Ovary (tissue), 9 donors: ENCODE results near the gene PTPRO. TPM values are rescaled to one million over a fixed set of nuclear protein-coding genes. Genes with fewer than 3 reads are reported as not detected.
A peak's percentile ranks its signal among the peaks of the same experiment; 100 is the strongest.

Experiments
- DNase-seq, 5 donors: peaks; one replicate each; pipeline ENCODE4 v3.0.0-alpha.2; 2019 to 2020
- H3K27ac ChIP-seq, 2 donors: fragments of 200-600 bp; one replicate each; pipeline versions ENCODE4 v1.5.1 to v1.8.0; 2019 to 2022
- H3K27me3 ChIP-seq: fragments of 200-600 bp; one replicate; pipeline ENCODE4 v1.8.0; 2022
- H3K36me3 ChIP-seq: fragments of 200-600 bp; sonication (generic); one replicate; pipeline ENCODE4 v1.5.1; 2019
- H3K4me1 ChIP-seq: one replicate; pipeline ENCODE4 v1.8.1; 2013; ENCODE audit warnings: mild to moderate bottlenecking, moderate library complexity; ENCODE audit not compliant: insufficient read depth
- H3K4me3 ChIP-seq: fragments of 200-600 bp; sonication (generic); one replicate; pipeline ENCODE4 v1.5.1; 2017
- H3K9me3 ChIP-seq, 2 donors: fragments of 200-600 bp in 1 of 2; sonication (generic) in 1 of 2; one replicate each; pipeline versions ENCODE4 v1.5.1 to v1.8.1; 2013 to 2019; ENCODE audit warnings: mild to moderate bottlenecking in 1 of 2, moderate library complexity in 1 of 2
- CTCF ChIP-seq, 3 donors: fragments of 450-650 bp in 2 of 3; fragments of 200-600 bp in 1 of 3; IDR thresholded peaks; one replicate each; pipeline versions ENCODE4 v1.5.1 to v1.8.0; 2016 to 2022; ENCODE audit warnings: antibody characterized with exemption in 3 of 3, mild to moderate bottlenecking in 1 of 3
- EP300 ChIP-seq: sonication (generic); formaldehyde crosslinking; IDR thresholded peaks from one replicate; pipeline ENCODE4 v1.6.1; 2017; ENCODE audit warnings: antibody characterized with exemption
- POLR2A ChIP-seq: fragments of 450-650 bp; IDR thresholded peaks from one replicate; pipeline ENCODE4 v1.6.1; 2017; ENCODE audit warnings: antibody characterized with exemption, mild to moderate bottlenecking, moderate library complexity
- WGBS, 3 donors: extraction: QIAGEN DNeasy Blood & Tissue Kit in 1 of 3; methylation state at CpG; one replicate each; pipeline versions ENCODE4 v1.1.5 to v1.1.7; 2013 to 2017; 5-methylcytosine and 5-hydroxymethylcytosine counted together
- intact Hi-C, 4 donors: fragments of 100-400 bp; cut with DNase I; formaldehyde crosslinking; loops; one replicate each; pipeline versions ENCODE4 v1.11.0 to v1.15.1; 2022 to 2023
- polyA plus RNA-seq, 2 donors: library from polyadenylated mRNA; stranded (reverse); fragments of 200-250 nt in 1 of 2; fragments of 350-450 nt in 1 of 2; fragmentation: Illumina TruSeq in 1 of 2; extraction: RNeasy Lipid Tissue Mini Kit (QIAGEN cat#74804) in 1 of 2; gene quantifications; one replicate each; pipeline ENCODE4 v1.2.3, GENCODE V29; 2013 to 2014
- total RNA-seq, 7 donors: library from RNA; depleted of rRNA in 2 of 7; stranded (reverse); fragments of >200 nt in 2 of 7; fragmentation: NEBNext Ultra II Directional in 3 of 7; extraction: Animal tissue kit (Norgen Biotek cat#: 25700) in 3 of 7; gene quantifications; one replicate each; pipeline versions ENCODE4 v1.1.0 to v1.2.4, GENCODE V29; 2016 to 2023
- donor health status: DM: no; HTN: no; CAD: no; lungs with moderate emphysema.
- donor health status: DM: no; HTN: no; CAD: no.
- donor health status: Bipolar disorder and iron deficiency.
- donor health status: DM: yes; HTN: yes; CAD: no.
- donor health status: DM: no; HTN: no; CAD: no.
- donor health status: DM: yes; HTN: yes; CAD: no.

Gene PTPRO
- total and polyA plus RNA-seq, 9 donors = 0.30 to 3.7 (median 0.83) TPM

- Histone ChIP-seq H3K4me3 (no peak overlapping the region), H3K27ac (no peak overlapping the region), H3K27me3 (no peaks in the 10 kb centered on the region), H3K9me3 (no peaks in the 10 kb centered on the region), H3K36me3 (no peaks in the 10 kb centered on the region), H3K4me1 (no peaks in the 10 kb centered on the region)
- no peak for TF ChIP-seq CTCF (IDR thresholded peaks at IDR 0.05)
- TF ChIP-seq EP300 = no peak
- TF ChIP-seq POLR2A = no peak
- intact Hi-C loops = no loop called here
- no peak for DNase-seq
- 47 to 63% (median 55%) methylated on average over 4 of the region's 4 CpGs for WGBS, 3 donors
Measured at GRCh38 chr12:15620741-15621539, 298.6 kb downstream of the PTPRO start.

- Histone ChIP-seq H3K27ac (no peak overlapping the region), H3K4me1 (no peaks in the 10 kb centered on the region), H3K27me3 (no peaks in the 10 kb centered on the region), H3K36me3 (no peaks in the 10 kb centered on the region), H3K9me3 (no peaks in the 10 kb centered on the region), H3K4me3 (no peak overlapping the region)
- intact Hi-C loops = no loop called here
- TF ChIP-seq EP300 (no peak), POLR2A (no peak), CTCF (IDR thresholded peaks at IDR 0.05) (no peak)
- 96 to 99% (median 98%) methylated on average over 2 of the region's 2 CpGs for WGBS, 3 donors
- DNase-seq = no peak
Measured at GRCh38 chr12:15625075-15625474, 302.8 kb downstream of the PTPRO start.

- Histone ChIP-seq H3K4me1 (peaks cover 5% of the 10 kb centered on the region), H3K36me3 (no peaks in the 10 kb centered on the region), H3K4me3 (no peak overlapping the region), H3K27ac (peak overlapping the region in 1 of 2 donors; percentile 51), H3K9me3 (no peaks in the 10 kb centered on the region), H3K27me3 (no peaks in the 10 kb centered on the region)
- TF ChIP-seq POLR2A (no peak), CTCF (IDR thresholded peaks at IDR 0.05) (no peak), EP300 (no peak)
- DNase-seq = no peak
- 18 to 33% (median 19%) methylated on average over 4 of the region's 4 CpGs for WGBS, 3 donors
- intact Hi-C loops = no loop called here
Measured at GRCh38 chr12:15627995-15628945, 306.0 kb downstream of the PTPRO start.

- Histone ChIP-seq H3K27ac (peak overlapping the region in 1 of 2 donors; percentile 51), H3K9me3 (no peaks in the 10 kb centered on the region), H3K27me3 (no peaks in the 10 kb centered on the region), H3K36me3 (no peaks in the 10 kb centered on the region), H3K4me3 (no peak overlapping the region), H3K4me1 (peaks cover 7% of the 10 kb centered on the region)
- peak; percentile 57 to 82 (median 69) for DNase-seq
- TF ChIP-seq CTCF (IDR thresholded peaks at IDR 0.05) = no peak
- TF ChIP-seq EP300 = peak; percentile 98
- no peak for TF ChIP-seq POLR2A
- 3 to 6% (median 5%) methylated on average over 5 of the region's 5 CpGs for WGBS, 3 donors
- intact Hi-C loops = no loop called here
Measured at GRCh38 chr12:15629108-15629507, 306.8 kb downstream of the PTPRO start.
